A673 (cell line): Measurements from ENCODE around the gene RABL2B. TPM values are rescaled to one million over a fixed set of nuclear protein-coding genes. Genes with fewer than 3 reads are reported as not detected.

Source experiments
- BruUV-seq: library from RNA; stranded (reverse); fragments of 400-500 nt; replicated peaks from 2 replicates; lab custom pipeline; 2021; lab: Mats Ljungman, UMichigan
- CTCF ChIA-PET: fragments of 300-600 bp; sonication (Branson Sonifier 250); formaldehyde crosslinking; loops from one replicate; lab custom pipeline; 2022; ENCODE audit warnings: antibody characterized with exemption; lab: Charles Lee
- POLR2A ChIA-PET: fragments of 300-600 bp; sonication (Branson Sonifier 250); formaldehyde crosslinking; loops from one replicate; lab custom pipeline; 2022; ENCODE audit warnings: antibody characterized with exemption; ENCODE audit not compliant: low non-redundant PET; lab: Charles Lee
- DNase-seq: peaks from one replicate; pipeline ENCODE4 v3.0.0-alpha.2; 2015; ENCODE audit warnings: low spot score
- H3K27ac ChIP-seq: fragments of 200-600 bp; sonication (generic); 2 replicates; pipeline ENCODE4 v1.5.1; 2016; ENCODE audit warnings: mixed run types, low read depth, mild to moderate bottlenecking, mixed read lengths, antibody characterized with exemption, low read length; ENCODE audit not compliant: poor library complexity, severe bottlenecking
- H3K27me3 ChIP-seq: fragments of 200-600 bp; sonication (generic); replicated peaks from 2 replicates; pipeline ENCODE4 v1.6.1; 2017; ENCODE audit warnings: mixed run types, low read depth, mild to moderate bottlenecking, mixed read lengths, antibody characterized with exemption, low read length; ENCODE audit not compliant: insufficient read depth, poor library complexity
- H3K36me3 ChIP-seq: fragments of 200-600 bp; sonication (generic); 2 replicates; pipeline ENCODE4 v1.6.1; 2016; ENCODE audit warnings: mixed run types, mild to moderate bottlenecking, mixed read lengths, antibody characterized with exemption, low read length; ENCODE audit not compliant: insufficient read depth, poor library complexity, severe bottlenecking
- H3K4me1 ChIP-seq: fragments of 200-600 bp; sonication (generic); 2 replicates; pipeline ENCODE4 v1.6.1; 2017; ENCODE audit warnings: mixed run types, mild to moderate bottlenecking, mixed read lengths, antibody characterized with exemption, low read length; ENCODE audit not compliant: insufficient read depth, poor library complexity, severe bottlenecking
- H3K4me3 ChIP-seq: fragments of 200-600 bp; sonication (generic); 2 replicates; pipeline ENCODE4 v1.5.1; 2016; ENCODE audit warnings: low read depth, mixed run types, mild to moderate bottlenecking, mixed read lengths, low read length; ENCODE audit not compliant: poor library complexity, severe bottlenecking
- H3K9me3 ChIP-seq: fragments of 200-600 bp; sonication (generic); 2 replicates; pipeline ENCODE4 v1.6.1; 2016; ENCODE audit warnings: mixed run types, low read depth, mild to moderate bottlenecking, mixed read lengths, antibody characterized with exemption, low read length; ENCODE audit not compliant: poor library complexity, severe bottlenecking
- EZH2 ChIP-seq: fragments of 200-600 bp; sonication (generic); IDR thresholded peaks from 2 replicates; pipeline ENCODE4 v1.6.1; 2017; ENCODE audit warnings: borderline replicate concordance, low read depth, mild to moderate bottlenecking, mixed read lengths, antibody characterized with exemption, low read length; ENCODE audit not compliant: poor library complexity, severe bottlenecking
- intact Hi-C: fragments of 100-400 bp; cut with micrococcal nuclease; formaldehyde crosslinking; loops from one replicate; pipeline ENCODE4 v1.10.0; 2022; ENCODE audit not compliant: unreplicated experiment
- total RNA-seq: library from RNA; stranded (reverse); gene quantifications from 2 replicates; pipeline ENCODE4 v1.2.3, GENCODE V29; 2021
- TF ChIP-seq, protein P1 (sequence below): fragments of 300-800, 200-600 bp; sonication (generic); conservative IDR thresholded peaks from 2 replicates; pipeline ENCODE4 v1.5.1; 2017; ENCODE audit warnings: low read depth, mild to moderate bottlenecking, antibody characterized with exemption, low read length, moderate library complexity, mixed read lengths

RABL2B gene
- total RNA-seq, 1 experiment from 2014 or later, result 36.8 TPM

DNA sequence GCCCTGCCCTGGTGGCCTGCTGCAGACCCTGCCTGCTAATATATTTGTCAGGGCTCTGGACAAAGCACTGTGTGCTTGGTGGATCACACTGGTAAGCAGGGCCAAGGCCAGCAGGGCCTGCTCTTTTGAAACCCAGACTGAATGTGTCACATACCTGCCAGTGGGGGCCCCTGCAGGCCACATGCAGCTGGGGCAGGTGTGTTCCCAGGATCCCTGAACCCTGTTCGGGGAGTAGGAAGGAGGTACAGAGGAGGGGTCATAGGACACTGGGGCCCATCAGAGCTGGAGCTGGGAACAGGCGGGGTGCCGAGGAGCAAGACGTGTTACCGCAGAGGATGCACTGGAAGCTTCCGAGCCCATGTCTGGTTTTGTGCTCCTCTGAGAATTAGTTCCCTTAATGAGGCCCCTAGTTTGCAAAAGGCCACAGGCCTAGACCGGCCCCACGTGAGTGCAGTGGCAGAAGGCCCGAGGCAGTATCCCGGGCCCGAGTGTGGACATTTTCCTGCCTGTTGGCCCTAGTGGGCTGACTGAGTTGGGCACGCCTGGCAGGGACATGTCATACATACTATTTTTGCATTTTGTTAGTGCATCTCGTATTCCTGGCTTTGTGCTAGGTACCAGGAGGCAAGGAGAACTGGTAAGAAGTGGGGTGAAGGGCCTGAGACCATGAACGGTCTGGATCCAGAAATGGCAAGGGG lies 56.6 kb downstream of the RABL2B start:
- POLR2A ChIA-PET, result no interaction called here
- Histone ChIP-seq H3K4me1 (peaks cover 2% of the 10 kb centered on the region), H3K27me3 (no peaks in the 10 kb centered on the region), H3K27ac (no peak overlapping the region), H3K36me3 (no peaks in the 10 kb centered on the region), H3K9me3 (no peaks in the 10 kb centered on the region), H3K4me3 (no peak overlapping the region)
- intact Hi-C loops, result no loop called here
- TF ChIP-seq, protein P1, sequence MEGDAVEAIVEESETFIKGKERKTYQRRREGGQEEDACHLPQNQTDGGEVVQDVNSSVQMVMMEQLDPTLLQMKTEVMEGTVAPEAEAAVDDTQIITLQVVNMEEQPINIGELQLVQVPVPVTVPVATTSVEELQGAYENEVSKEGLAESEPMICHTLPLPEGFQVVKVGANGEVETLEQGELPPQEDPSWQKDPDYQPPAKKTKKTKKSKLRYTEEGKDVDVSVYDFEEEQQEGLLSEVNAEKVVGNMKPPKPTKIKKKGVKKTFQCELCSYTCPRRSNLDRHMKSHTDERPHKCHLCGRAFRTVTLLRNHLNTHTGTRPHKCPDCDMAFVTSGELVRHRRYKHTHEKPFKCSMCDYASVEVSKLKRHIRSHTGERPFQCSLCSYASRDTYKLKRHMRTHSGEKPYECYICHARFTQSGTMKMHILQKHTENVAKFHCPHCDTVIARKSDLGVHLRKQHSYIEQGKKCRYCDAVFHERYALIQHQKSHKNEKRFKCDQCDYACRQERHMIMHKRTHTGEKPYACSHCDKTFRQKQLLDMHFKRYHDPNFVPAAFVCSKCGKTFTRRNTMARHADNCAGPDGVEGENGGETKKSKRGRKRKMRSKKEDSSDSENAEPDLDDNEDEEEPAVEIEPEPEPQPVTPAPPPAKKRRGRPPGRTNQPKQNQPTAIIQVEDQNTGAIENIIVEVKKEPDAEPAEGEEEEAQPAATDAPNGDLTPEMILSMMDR, result no peak
- no peak for TF ChIP-seq EZH2
- no TSS peak for BruUV-seq
- DNase-seq, result no peak
- CTCF ChIA-PET, result no interaction called here

- peaks cover 4% of the 10 kb centered on the region for H3K27me3 ChIP-seq
- H3K4me1 ChIP-seq, result no peaks in the 10 kb centered on the region
- intact Hi-C loops, result no loop called here
- H3K27ac ChIP-seq, result no peak overlapping the region
- ChIA-PET CTCF (no interaction called here), POLR2A (no interaction called here)
- no peaks in the 10 kb centered on the region for H3K9me3 ChIP-seq
- H3K4me3 ChIP-seq, result no peak overlapping the region
- TF ChIP-seq EZH2, result no peak
- TF ChIP-seq, protein P1, result no peak
- BruUV-seq, result no TSS peak
- no peak for DNase-seq
- no peaks in the 10 kb centered on the region for H3K36me3 ChIP-seq
Measured at GRCh38 chr22:50725597-50725996, 57.8 kb downstream of the RABL2B start.

DNA sequence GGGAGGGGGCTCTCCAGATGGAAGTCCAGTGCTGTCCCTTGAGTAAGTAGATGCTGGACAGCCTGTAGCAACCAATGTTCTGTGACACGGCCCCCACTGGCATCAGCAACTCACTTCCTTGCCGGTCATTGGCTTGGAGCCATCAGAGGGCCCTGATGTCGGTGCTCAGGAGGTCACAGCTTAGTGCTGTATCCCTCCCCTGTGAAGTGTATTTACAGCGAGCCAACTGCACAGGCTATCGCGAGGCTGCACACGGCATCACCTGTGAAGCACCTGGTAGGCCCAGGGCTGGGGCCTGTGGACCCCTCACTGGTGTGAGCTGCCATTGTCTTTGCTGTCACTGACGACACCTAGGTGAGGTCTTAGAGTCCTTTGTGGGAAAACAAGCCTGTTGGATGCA lies 58.8 kb downstream of the RABL2B start:
- CTCF ChIA-PET, result no interaction called here
- no peak for TF ChIP-seq EZH2
- TF ChIP-seq, protein P1, result no peak
- no peaks in the 10 kb centered on the region for H3K4me1 ChIP-seq
- BruUV-seq, result no TSS peak
- no peaks in the 10 kb centered on the region for H3K9me3 ChIP-seq
- H3K4me3 ChIP-seq, result no peak overlapping the region
- peaks cover 13% of the 10 kb centered on the region for H3K27me3 ChIP-seq
- no peak overlapping the region for H3K27ac ChIP-seq
- no peaks in the 10 kb centered on the region for H3K36me3 ChIP-seq
- DNase-seq, result no peak
- intact Hi-C loops, result no loop called here
- POLR2A ChIA-PET, result no interaction called here
